ENCODE measurements around the gene TMEM217.
A peak's percentile ranks its signal among the peaks of the same experiment; 100 is the strongest.
"Not testable (repeated sequence)": the region's sequence is repeated elsewhere in the genome, so short reads cannot be mapped to it uniquely, and the experiment has no call there.

Gene TMEM217

GRCh38 chr6:37257634-37258404, at the start of gene TMEM217, which contains the start of gene TBC1D22B:
Gene TMEM217, minus strand, starts transcription at chr6:37258144. Its CDS starts 39,114 bp downstream, at chr6:37219030.
Gene TBC1D22B, plus strand, starts transcription at chr6:37257772. Its CDS starts 146 bp downstream, at chr6:37257918.
- DNase-seq, result peak; percentile 95

GRCh38 chr6:37307484-37307883, 49.5 kb upstream of the TMEM217 start:
- not testable (repeated sequence) for DNase-seq

GRCh38 chr6:37306624-37307222, 48.8 kb upstream of the TMEM217 start:
- DNase-seq, result no peak

- DNase-seq, result no peak
These were observed 48.0 kb upstream of the TMEM217 start for GRCh38 chr6:37305841-37306425.

GRCh38 chr6:37304766-37305165, 46.8 kb upstream of the TMEM217 start:
- no peak for DNase-seq

GRCh38 chr6:37303891-37304503, 46.1 kb upstream of the TMEM217 start:
- peak in 1 of 2 donors; percentile 13 for DNase-seq

- DNase-seq, result no peak
These were observed 45.2 kb upstream of the TMEM217 start for GRCh38 chr6:37303091-37303660.

- no peak for DNase-seq
These were observed 44.2 kb upstream of the TMEM217 start for GRCh38 chr6:37302086-37302686.

- DNase-seq, result no peak
These were observed 42.0 kb upstream of the TMEM217 start for GRCh38 chr6:37299990-37300389.

GRCh38 chr6:37298958-37299357, 41.0 kb upstream of the TMEM217 start:
- no peak for DNase-seq

GRCh38 chr6:37297637-37298036, 39.7 kb upstream of the TMEM217 start:
- DNase-seq, result not testable (repeated sequence)

GRCh38 chr6:37293426-37293825, 35.5 kb upstream of the TMEM217 start:
- DNase-seq, result no peak

- DNase-seq, result peak in 1 of 2 donors; percentile 54
These were observed 32.0 kb upstream of the TMEM217 start for GRCh38 chr6:37289931-37290330.

GRCh38 chr6:37288247-37288646, 30.3 kb upstream of the TMEM217 start:
- DNase-seq, result no peak

- no peak for DNase-seq
These were observed 29.7 kb upstream of the TMEM217 start for GRCh38 chr6:37287519-37288157.

GRCh38 chr6:37285861-37286311, 27.9 kb upstream of the TMEM217 start:
- DNase-seq, result no peak

- DNase-seq, result no peak
These were observed 26.8 kb upstream of the TMEM217 start for GRCh38 chr6:37284781-37285180.

- DNase-seq, result no peak
These were observed 25.8 kb upstream of the TMEM217 start for GRCh38 chr6:37283671-37284151.

- DNase-seq, result no peak
These were observed 25.3 kb upstream of the TMEM217 start for GRCh38 chr6:37283268-37283667.

GRCh38 chr6:37282371-37282770, 24.4 kb upstream of the TMEM217 start:
- no peak for DNase-seq

GRCh38 chr6:37280162-37280887, 22.4 kb upstream of the TMEM217 start:
- no peak for DNase-seq

Data from CD4-positive, alpha-beta T cell treated with Interleukin-1 beta for 1 hour (primary cell).